H1 (cell line): ENCODE data around the gene ETV1. TPM values are rescaled to one million over a fixed set of nuclear protein-coding genes. Genes with fewer than 3 reads are reported as not detected.

Experiments used
- CTCF ChIA-PET: fragments of 300-600 bp; sonication (Branson Sonifier 250); formaldehyde crosslinking; loops from one replicate; lab custom pipeline; 2021; ENCODE audit not compliant: partially characterized antibody; lab: Charles Lee
- POLR2A ChIA-PET: fragments of 300-600 bp; sonication (Branson Sonifier 250); formaldehyde crosslinking; loops from one replicate; lab custom pipeline; 2021; ENCODE audit warnings: inconsistent platforms; ENCODE audit not compliant: partially characterized antibody; lab: Charles Lee
- DNase-seq, 2 experiments: peaks; one replicate each; pipeline versions ENCODE4 v3.0.0 to v3.0.0-alpha.2; 2010 to 2022; ENCODE audit warnings: low spot score in 2 of 2, low read depth in 1 of 2, mixed read lengths in 1 of 2
- FAIRE-seq: peaks from 2 replicates; lab custom pipeline; 2011; peaks lifted over from hg19 to GRCh38; lab: Jason Lieb, UNC
- H2AFZ ChIP-seq: 2 replicates; pipeline ENCODE4 v1.8.1; 2012; ENCODE audit warnings: low read length, inconsistent platforms
- H2AK5ac ChIP-seq: 2 replicates; pipeline ENCODE4 v1.6.1; 2013; ENCODE audit warnings: low read depth, low read length
- H2BK120ac ChIP-seq: replicated peaks from 2 replicates; pipeline ENCODE3; 2013; ENCODE audit warnings: low read depth, low read length, inconsistent platforms
- H2BK12ac ChIP-seq: 2 replicates; pipeline ENCODE4 v1.6.1; 2013; ENCODE audit warnings: low read depth, low read length
- H2BK15ac ChIP-seq: 2 replicates; pipeline ENCODE4 v1.6.1; 2013; ENCODE audit warnings: low read length
- H2BK20ac ChIP-seq: 2 replicates; pipeline ENCODE4 v1.6.1; 2013; ENCODE audit warnings: low read length
- H2BK5ac ChIP-seq: 2 replicates; pipeline ENCODE4 v1.6.1; 2013; ENCODE audit warnings: low read depth, low read length
- H3K14ac ChIP-seq: 2 replicates; pipeline ENCODE4 v1.6.1; 2013; ENCODE audit warnings: inconsistent platforms; ENCODE audit not compliant: insufficient read length
- H3K18ac ChIP-seq: 2 replicates; pipeline ENCODE4 v1.6.1; 2013; ENCODE audit warnings: low read length; ENCODE audit errors: extremely low read depth
- H3K23ac ChIP-seq: 2 replicates; pipeline ENCODE4 v1.6.1; 2013; ENCODE audit warnings: inconsistent platforms; ENCODE audit not compliant: insufficient read length
- H3K23me2 ChIP-seq: 2 replicates; pipeline ENCODE4 v1.6.1; 2013; ENCODE audit warnings: low read depth, low read length
- H3K27ac ChIP-seq: 2 replicates; pipeline ENCODE4 v1.6.1; 2011; ENCODE audit warnings: low read depth, low read length, inconsistent platforms
- H3K27me3 ChIP-seq, 4 experiments: replicated peaks in 1 of 4; 1 replicate in 1 of 4; 2 replicates in 3 of 4; pipeline versions ENCODE4 v1.6.1 to v1.8.1; 2011 to 2013; ENCODE audit warnings: low read length in 3 of 4, mild to moderate bottlenecking in 3 of 4, inconsistent platforms in 2 of 4, mixed read lengths in 2 of 4, moderate library complexity in 1 of 4; ENCODE audit not compliant: control insufficient read depth in 3 of 4, insufficient read depth in 3 of 4; ENCODE audit errors: extremely low read depth in 1 of 4
- H3K36me3 ChIP-seq, 4 experiments: 2 replicates each; pipeline versions ENCODE4 v1.6.1 to v1.8.1; 2011 to 2013; ENCODE audit warnings: mild to moderate bottlenecking in 4 of 4, low read length in 3 of 4, moderate library complexity in 2 of 4, control low read depth in 1 of 4, inconsistent platforms in 1 of 4; ENCODE audit not compliant: insufficient read depth in 4 of 4, control insufficient read depth in 2 of 4
- H3K4ac ChIP-seq: replicated peaks from 2 replicates; pipeline ENCODE3; 2013; ENCODE audit warnings: low read length, low read depth, mixed read lengths, inconsistent platforms; ENCODE audit not compliant: insufficient read length
- H3K4me1 ChIP-seq, 4 experiments: replicated peaks in 1 of 4; 1 replicate in 1 of 4; 2 replicates in 3 of 4; pipeline versions ENCODE4 v1.6.1 to v1.8.1; 2011 to 2013; ENCODE audit warnings: low read length in 3 of 4, inconsistent platforms in 2 of 4, mixed read lengths in 1 of 4; ENCODE audit not compliant: insufficient read depth in 4 of 4, control insufficient read depth in 3 of 4
- H3K4me2 ChIP-seq, 2 experiments: 2 replicates each; pipeline versions ENCODE4 v1.6.1 to v1.8.1; 2011 to 2013; ENCODE audit warnings: low read depth in 2 of 2, low read length in 2 of 2, control low read depth in 1 of 2, inconsistent platforms in 1 of 2, mild to moderate bottlenecking in 1 of 2; ENCODE audit not compliant: insufficient read depth in 1 of 2
- H3K4me3 ChIP-seq, 4 experiments: fragments of 200-600, 300-600 bp in 1 of 4; sonication (generic), shearing (Covaris generic), sonication (Bioruptor Twin) in 1 of 4; 2 replicates each; pipeline versions ENCODE4 v1.5.1 to v1.8.1; 2011 to 2016; ENCODE audit warnings: low read length in 4 of 4, low read depth in 3 of 4, control low read depth in 2 of 4, inconsistent platforms in 2 of 4, mild to moderate bottlenecking in 2 of 4, mixed read lengths in 1 of 4, moderate library complexity in 1 of 4; ENCODE audit not compliant: insufficient read depth in 2 of 4; ENCODE audit errors: extremely low read depth in 1 of 4
- H3K56ac ChIP-seq: replicated peaks from 2 replicates; pipeline ENCODE3; 2013; ENCODE audit warnings: low read depth, mild to moderate bottlenecking, mixed read lengths, low read length, inconsistent platforms; ENCODE audit not compliant: insufficient read length
- H3K79me1 ChIP-seq: 2 replicates; pipeline ENCODE4 v1.6.1; 2013; ENCODE audit warnings: low read depth, low read length, control low read depth
- H3K79me2 ChIP-seq, 2 experiments: 2 replicates each; pipeline versions ENCODE4 v1.6.1 to v1.8.1; 2012 to 2013; ENCODE audit warnings: low read length in 2 of 2, mild to moderate bottlenecking in 2 of 2, inconsistent platforms in 1 of 2; ENCODE audit not compliant: insufficient read depth in 2 of 2, control insufficient read depth in 1 of 2
- H3K9ac ChIP-seq, 4 experiments: replicated peaks in 1 of 4; 1 replicate in 1 of 4; 2 replicates in 3 of 4; pipeline versions ENCODE4 v1.6.1 to v1.8.1; 2011 to 2013; ENCODE audit warnings: low read depth in 3 of 4, low read length in 3 of 4, control low read depth in 2 of 4, mild to moderate bottlenecking in 2 of 4, moderate library complexity in 2 of 4, inconsistent platforms in 1 of 4; ENCODE audit errors: extremely low read depth in 1 of 4
- H3K9me3 ChIP-seq, 2 experiments: 2 replicates each; pipeline versions ENCODE4 v1.6.1 to v1.8.1; 2012 to 2013; ENCODE audit warnings: mild to moderate bottlenecking in 2 of 2, moderate library complexity in 2 of 2, control low read depth in 1 of 2, inconsistent platforms in 1 of 2, low read depth in 1 of 2, low read length in 1 of 2, mixed read lengths in 1 of 2; ENCODE audit not compliant: insufficient read depth in 2 of 2
- H4K20me1 ChIP-seq, 2 experiments: replicated peaks in 1 of 2; 2 replicates each; pipeline versions ENCODE3 to v1.8.1; 2011 to 2013; ENCODE audit warnings: inconsistent platforms in 2 of 2, low read length in 2 of 2, mild to moderate bottlenecking in 1 of 2; ENCODE audit not compliant: insufficient read depth in 2 of 2, control insufficient read depth in 1 of 2
- H4K5ac ChIP-seq: 2 replicates; pipeline ENCODE4 v1.6.1; 2013; ENCODE audit warnings: low read length, low read depth, mixed read lengths, inconsistent platforms; ENCODE audit not compliant: insufficient read length
- H4K8ac ChIP-seq: 2 replicates; pipeline ENCODE4 v1.8.0; 2013; ENCODE audit warnings: mild to moderate bottlenecking, moderate library complexity, low read length, inconsistent platforms; ENCODE audit not compliant: insufficient read depth; ENCODE audit errors: extremely low read depth
- H4K91ac ChIP-seq: replicated peaks from 2 replicates; pipeline ENCODE3; 2013; ENCODE audit warnings: low read length, mixed read lengths, inconsistent platforms; ENCODE audit not compliant: insufficient read length
- BACH1 ChIP-seq: IDR thresholded peaks from 2 replicates; pipeline ENCODE4 v1.6.1; 2012; ENCODE audit warnings: low read length, improper control_type of control experiment
- CBX8 ChIP-seq: fragments of 300-800, 300-1000 bp; sonication (generic); IDR thresholded peaks from 2 replicates; pipeline ENCODE4 v1.7.1; 2016; ENCODE audit warnings: low read depth, low read length, borderline replicate concordance
- CEBPB ChIP-seq: IDR thresholded peaks from 2 replicates; pipeline ENCODE4 v1.6.1; 2012; ENCODE audit warnings: low read depth, low read length
- EP300 ChIP-seq, 2 experiments: IDR thresholded peaks; 1 replicate in 1 of 2; 2 replicates in 1 of 2; pipeline ENCODE4 v1.6.1; 2011 to 2012; ENCODE audit warnings: low read depth in 2 of 2, low read length in 2 of 2, mild to moderate bottlenecking in 2 of 2, borderline replicate concordance in 1 of 2, inconsistent platforms in 1 of 2, moderate library complexity in 1 of 2
- MAX ChIP-seq: IDR thresholded peaks from 2 replicates; pipeline ENCODE4 v1.6.1; 2012; ENCODE audit warnings: inconsistent platforms
- PHF8 ChIP-seq: fragments of 200-600 bp; sonication (generic); conservative IDR thresholded peaks from 2 replicates; pipeline ENCODE4 v1.7.1; 2012; ENCODE audit warnings: low read depth, mild to moderate bottlenecking, inconsistent platforms, low read length, moderate library complexity
- TAF1 ChIP-seq: IDR thresholded peaks from 2 replicates; pipeline ENCODE4 v1.6.1; 2011; ENCODE audit warnings: mild to moderate bottlenecking, low read depth, low read length
- WGBS, 2 experiments: shearing (Covaris generic) in 1 of 2; methylation state at CpG; one replicate each; pipeline versions ENCODE4 v1.1.6 to v1.1.7; 2013 to 2015; ENCODE audit warnings: low lambda C conversion rate in 2 of 2, mixed read lengths in 2 of 2, inconsistent platforms in 1 of 2, low coverage in 1 of 2, missing lambda C conversion rate in 1 of 2; ENCODE audit not compliant: insufficient replicate concordance in 2 of 2, insufficient coverage in 1 of 2, insufficient read length in 1 of 2; ENCODE audit errors: extremely low coverage in 1 of 2, missing lambda C conversion rate in 1 of 2; 5-methylcytosine and 5-hydroxymethylcytosine counted together
- polyA plus RNA-seq, 7 experiments: library from polyadenylated mRNA; depleted of rRNA in 3 of 7; stranded (reverse) in 5 of 7; unstranded in 2 of 7; fragments of >200 nt in 5 of 7; fragments of 200-250 nt in 2 of 7; gene quantifications; 1 replicate in 5 of 7; 2 replicates in 1 of 7; 4 replicates in 1 of 7; pipeline versions ENCODE4 v1.2.1 to v1.2.3, GENCODE V29; 2011 to 2013; ENCODE audit warnings: missing spikeins in 2 of 7, mixed read lengths in 2 of 7
- total RNA-seq: library from RNA; stranded (reverse); fragmentation: NEBNext Ultra II Directional; extraction: Animal tissue kit (Norgen Biotek cat#: 25700); gene quantifications from 2 replicates; pipeline ENCODE4 v1.2.1, GENCODE V29; 2021

Gene ETV1
- total and polyA plus RNA-seq, 2 of the 8 experiments (the other 6 are each of a cell fraction or from before 2014, with no cell fraction given) = 58.3 to 91.2 TPM

- Histone ChIP-seq H2BK12ac (no peak overlapping the region), H3K14ac (no peak overlapping the region)
- TF ChIP-seq BACH1 = no peak
- TF ChIP-seq CEBPB = no peak
- no peak for TF ChIP-seq EP300 (IDR thresholded peaks at IDR 0.05; ENCODE audit: borderline replicate concordance in 1 of 2, low read depth in 2 of 2, low read length in 2 of 2)
- TF ChIP-seq TAF1 = no peak
- TF ChIP-seq CBX8 = no peak
- no peak for TF ChIP-seq PHF8
- no peak for TF ChIP-seq MAX
- TF ChIP-seq, all 59 proteins: peak for 0
- Histone ChIP-seq H2BK5ac (no peak overlapping the region), H3K9ac (no peak overlapping the region), H3K4ac (no peak overlapping the region), H3K4me3 (no peak overlapping the region), H4K20me1 (no peaks in the 10 kb centered on the region), H4K5ac (no peak overlapping the region), H3K79me2 (no peaks in the 10 kb centered on the region), H3K27ac (no peak overlapping the region), H3K18ac (no peak overlapping the region), H3K79me1 (no peaks in the 10 kb centered on the region), H3K23me2 (no peaks in the 10 kb centered on the region), H4K91ac (no peak overlapping the region), H2BK15ac (no peak overlapping the region), H3K23ac (no peak overlapping the region), H3K56ac (no peak overlapping the region), H3K27me3 (no peaks in the 10 kb centered on the region), H2BK20ac (no peak overlapping the region), H4K8ac (no peak overlapping the region), H3K9me3 (no peaks in the 10 kb centered on the region), H3K4me2 (no peak overlapping the region), H2AK5ac (no peak overlapping the region), H2AFZ (no peak overlapping the region), H3K4me1 (no peaks in the 10 kb centered on the region), H3K36me3 (no peaks in the 10 kb centered on the region), H2BK120ac (no peak overlapping the region)
- 82% methylated on average over 2 of the region's 2 CpGs; no CpG with 5 or more reads in 1 of the 2 experiments for WGBS, 2 experiments
- no peak for FAIRE-seq
- ChIA-PET POLR2A (no interaction called here), CTCF (interaction anchor here (2.3 kb wide), 1 partner anchor 31 kb away, joined by 6 read pairs; the partner anchor contains the start of gene ETV1)
- DNase-seq = no peak
These were observed 31.0 kb upstream of the ETV1 start for GRCh38 chr7:14020339-14020900.
